HG02623 (cell line): ENCODE results near the gene RDH16.
"Not testable (repeated sequence)": the region's sequence is repeated elsewhere in the genome, so short reads cannot be mapped to it uniquely, and the experiment has no call there.

Source experiments
- ATAC-seq: cut with Tn5 transposase; IDR thresholded peaks from one replicate; pipeline ENCODE4 v1.9.1; 2021; ENCODE audit warnings: moderate library complexity; ENCODE audit not compliant: unreplicated experiment

Gene RDH16

GRCh38 chr12:56927281-56927680, 30.1 kb downstream of the RDH16 start:
- no peak for ATAC-seq

- ATAC-seq, result no peak
These were observed 35.4 kb downstream of the RDH16 start for GRCh38 chr12:56922031-56922430.

- no peak for ATAC-seq
These were observed 36.1 kb downstream of the RDH16 start for GRCh38 chr12:56921346-56921745.

- ATAC-seq, result not testable (repeated sequence)
These were observed 39.3 kb downstream of the RDH16 start for GRCh38 chr12:56918139-56918538.

GRCh38 chr12:56916996-56917333, 40.4 kb downstream of the RDH16 start:
- no peak for ATAC-seq

GRCh38 chr12:56916296-56916995, 41.0 kb downstream of the RDH16 start:
- ATAC-seq, result no peak

GRCh38 chr12:56914724-56915123, 42.7 kb downstream of the RDH16 start:
- no peak for ATAC-seq

- ATAC-seq, result no peak
These were observed 43.2 kb downstream of the RDH16 start for GRCh38 chr12:56914256-56914655.

- not testable (repeated sequence) for ATAC-seq
These were observed 48.0 kb downstream of the RDH16 start for GRCh38 chr12:56909403-56909802.

GRCh38 chr12:56908136-56908535, 49.3 kb downstream of the RDH16 start:
- ATAC-seq, result no peak

GRCh38 chr12:56905852-56906251, 51.6 kb downstream of the RDH16 start:
- ATAC-seq, result no peak

- no peak for ATAC-seq
These were observed 54.0 kb downstream of the RDH16 start for GRCh38 chr12:56903374-56903773.
